Bladder microvascular endothelial cell (primary cell): ENCODE data around the gene MROH9. TPM values are rescaled to one million over a fixed set of nuclear protein-coding genes. Genes with fewer than 3 reads are reported as not detected.

ENCODE experiments used
- total RNA-seq: library from RNA; depleted of rRNA; stranded (reverse); fragments of >200 nt; gene quantifications from 2 replicates; pipeline ENCODE4 v1.2.3, GENCODE V29; 2014

Gene MROH9
- total RNA-seq, result not detected in 2 replicates

GRCh38 chr1:170935231-170935630 lies at the start of gene MROH9:
TSS of gene MROH9 (plus strand) at chr1:170935534. CDS start at chr1:170945557, 10,023 bp downstream.

GRCh38 chr1:171090604-171091003 lies 155.3 kb downstream of the MROH9 start, which contains the start of gene FMO3:
TSS of gene FMO3 (plus strand) at chr1:171090905. CDS start at chr1:171092659, 1,754 bp downstream.

Other genes starting within 250 kb of the MROH9 start
- 0.06 TPM in 1 of 2 replicates, not detected in the other for gene FMO3, start 155.4 kb downstream of the MROH9 start, total RNA-seq
- 0.13 and 0.32 TPM in 2 replicates for gene FMO2, start 249.8 kb downstream of the MROH9 start, total RNA-seq